ENCODE measurements around the gene PPRC1.

The PPRC1 gene

DNA sequence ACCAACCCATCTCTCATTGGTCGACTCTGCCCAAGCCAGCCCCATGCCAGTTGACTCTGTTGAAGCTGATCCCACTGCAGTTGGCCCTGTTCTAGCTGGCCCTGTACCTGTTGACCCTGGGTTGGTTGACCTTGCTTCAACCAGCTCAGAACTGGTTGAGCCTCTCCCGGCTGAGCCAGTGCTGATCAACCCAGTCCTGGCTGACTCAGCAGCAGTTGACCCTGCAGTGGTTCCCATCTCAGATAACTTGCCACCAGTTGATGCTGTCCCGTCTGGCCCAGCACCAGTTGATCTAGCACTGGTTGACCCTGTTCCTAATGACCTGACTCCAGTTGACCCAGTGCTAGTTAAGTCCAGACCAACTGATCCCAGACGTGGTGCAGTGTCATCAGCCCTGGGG is 7.4 kb downstream of the PPRC1 start:
- H3K9ac ChIP-seq (ENCODE audit: low read length): no peak overlapping the region
- peaks cover 73% of the 10 kb centered on the region for H3K79me2 ChIP-seq (ENCODE audit: insufficient read depth, low read length)
- no peak overlapping the region for H3K4me2 ChIP-seq (ENCODE audit: low read depth, low read length, poor library complexity, severe bottlenecking)
- no peak overlapping the region for H2AFZ ChIP-seq (ENCODE audit: low read depth, low read length, severe bottlenecking)
- TF ChIP-seq, protein P1, sequence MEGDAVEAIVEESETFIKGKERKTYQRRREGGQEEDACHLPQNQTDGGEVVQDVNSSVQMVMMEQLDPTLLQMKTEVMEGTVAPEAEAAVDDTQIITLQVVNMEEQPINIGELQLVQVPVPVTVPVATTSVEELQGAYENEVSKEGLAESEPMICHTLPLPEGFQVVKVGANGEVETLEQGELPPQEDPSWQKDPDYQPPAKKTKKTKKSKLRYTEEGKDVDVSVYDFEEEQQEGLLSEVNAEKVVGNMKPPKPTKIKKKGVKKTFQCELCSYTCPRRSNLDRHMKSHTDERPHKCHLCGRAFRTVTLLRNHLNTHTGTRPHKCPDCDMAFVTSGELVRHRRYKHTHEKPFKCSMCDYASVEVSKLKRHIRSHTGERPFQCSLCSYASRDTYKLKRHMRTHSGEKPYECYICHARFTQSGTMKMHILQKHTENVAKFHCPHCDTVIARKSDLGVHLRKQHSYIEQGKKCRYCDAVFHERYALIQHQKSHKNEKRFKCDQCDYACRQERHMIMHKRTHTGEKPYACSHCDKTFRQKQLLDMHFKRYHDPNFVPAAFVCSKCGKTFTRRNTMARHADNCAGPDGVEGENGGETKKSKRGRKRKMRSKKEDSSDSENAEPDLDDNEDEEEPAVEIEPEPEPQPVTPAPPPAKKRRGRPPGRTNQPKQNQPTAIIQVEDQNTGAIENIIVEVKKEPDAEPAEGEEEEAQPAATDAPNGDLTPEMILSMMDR (IDR thresholded peaks at IDR 0.05; ENCODE audit: insufficient read depth, low read length, poor library complexity, severe bottlenecking): no peak
- TF ChIP-seq EZH2phosphoT487 (conservative IDR thresholded peaks at IDR 0.05; ENCODE audit: low read length): no peak
- no peak overlapping the region for H3K4me3 ChIP-seq (ENCODE audit: insufficient read depth, low read length, poor library complexity, severe bottlenecking)
- peaks cover 9% of the 10 kb centered on the region; the same call in 1 of the 2 replicates for H4K20me1 ChIP-seq (ENCODE audit: low read depth, low read length)
- H3K27ac ChIP-seq (ENCODE audit: low read depth, low read length): no peak overlapping the region
- H3K36me3 ChIP-seq (ENCODE audit: low read length): peaks cover 20% of the 10 kb centered on the region; the same call in 1 of the 2 replicates
- no peaks in the 10 kb centered on the region for H3K9me3 ChIP-seq (ENCODE audit: insufficient read depth, low read length)
- H3F3A ChIP-seq (ENCODE audit: insufficient read depth): no peaks in the 10 kb centered on the region
- H3K9me2 ChIP-seq (replicated peaks; ENCODE audit: insufficient read depth, low read length): no peaks in the 10 kb centered on the region
- H3K27me3 ChIP-seq (ENCODE audit: low read length): no peaks in the 10 kb centered on the region

- Histone ChIP-seq H3K27me3 (ENCODE audit: low read length) (no peaks in the 10 kb centered on the region), H3K36me3 (ENCODE audit: low read length) (peaks cover 20% of the 10 kb centered on the region; the same call in 1 of the 2 replicates), H3K79me2 (ENCODE audit: insufficient read depth, low read length) (peaks cover 65% of the 10 kb centered on the region), H3K4me2 (ENCODE audit: low read depth, low read length, poor library complexity, severe bottlenecking) (no peak overlapping the region), H3K9ac (ENCODE audit: low read length) (no peak overlapping the region), H3K27ac (ENCODE audit: low read depth, low read length) (no peak overlapping the region), H3K9me2 (replicated peaks; ENCODE audit: insufficient read depth, low read length) (no peaks in the 10 kb centered on the region), H4K20me1 (ENCODE audit: low read depth, low read length) (peaks cover 8% of the 10 kb centered on the region; the same call in 1 of the 2 replicates), H3F3A (ENCODE audit: insufficient read depth) (no peaks in the 10 kb centered on the region), H2AFZ (ENCODE audit: low read depth, low read length, severe bottlenecking) (no peak overlapping the region), H3K9me3 (ENCODE audit: insufficient read depth, low read length) (no peaks in the 10 kb centered on the region), H3K4me3 (ENCODE audit: insufficient read depth, low read length, poor library complexity, severe bottlenecking) (no peak overlapping the region)
- no peak for TF ChIP-seq EZH2phosphoT487 (conservative IDR thresholded peaks at IDR 0.05; ENCODE audit: low read length)
- TF ChIP-seq, protein P1 (IDR thresholded peaks at IDR 0.05; ENCODE audit: insufficient read depth, low read length, poor library complexity, severe bottlenecking): no peak
Observed at GRCh38 chr10:102140913-102141540, 8.2 kb downstream of the PPRC1 start.

DNA sequence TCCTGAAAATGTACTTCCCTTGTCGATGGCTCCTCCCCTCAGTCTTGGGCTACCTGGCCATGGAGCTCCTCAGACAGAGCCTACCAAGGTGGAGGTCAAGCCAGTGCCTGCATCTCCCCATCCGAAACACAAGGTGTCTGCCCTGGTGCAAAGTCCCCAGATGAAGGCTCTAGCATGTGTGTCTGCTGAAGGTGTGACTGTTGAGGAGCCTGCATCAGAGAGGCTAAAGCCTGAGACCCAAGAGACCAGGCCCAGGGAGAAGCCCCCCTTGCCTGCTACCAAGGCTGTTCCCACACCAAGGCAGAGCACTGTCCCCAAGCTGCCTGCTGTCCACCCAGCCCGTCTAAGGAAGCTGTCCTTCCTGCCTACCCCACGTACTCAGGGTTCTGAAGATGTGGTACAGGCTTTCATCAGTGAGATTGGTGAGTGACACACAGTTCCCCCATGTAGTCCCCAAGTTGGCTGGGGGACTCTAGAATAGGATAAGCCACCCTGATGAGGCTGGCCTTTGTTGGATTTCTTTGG is 8.8 kb downstream of the PPRC1 start:
- no peaks in the 10 kb centered on the region for H3K27me3 ChIP-seq (ENCODE audit: low read length)
- no peaks in the 10 kb centered on the region for H3K9me3 ChIP-seq (ENCODE audit: insufficient read depth, low read length)
- peaks cover 20% of the 10 kb centered on the region; the same call in 1 of the 2 replicates for H3K36me3 ChIP-seq (ENCODE audit: low read length)
- TF ChIP-seq EZH2phosphoT487 (conservative IDR thresholded peaks at IDR 0.05; ENCODE audit: low read length): no peak
- TF ChIP-seq, protein P1 (IDR thresholded peaks at IDR 0.05; ENCODE audit: insufficient read depth, low read length, poor library complexity, severe bottlenecking): no peak
- no peaks in the 10 kb centered on the region for H3F3A ChIP-seq (ENCODE audit: insufficient read depth)
- H3K79me2 ChIP-seq (ENCODE audit: insufficient read depth, low read length): peaks cover 59% of the 10 kb centered on the region
- H3K4me3 ChIP-seq (ENCODE audit: insufficient read depth, low read length, poor library complexity, severe bottlenecking): no peak overlapping the region
- H3K4me2 ChIP-seq (ENCODE audit: low read depth, low read length, poor library complexity, severe bottlenecking): no peak overlapping the region
- H3K9me2 ChIP-seq (replicated peaks; ENCODE audit: insufficient read depth, low read length): no peaks in the 10 kb centered on the region
- no peak overlapping the region for H3K9ac ChIP-seq (ENCODE audit: low read length)
- no peak overlapping the region for H2AFZ ChIP-seq (ENCODE audit: low read depth, low read length, severe bottlenecking)
- H4K20me1 ChIP-seq (ENCODE audit: low read depth, low read length): peaks cover 5% of the 10 kb centered on the region; the same call in 1 of the 2 replicates
- H3K27ac ChIP-seq (ENCODE audit: low read depth, low read length): no peak overlapping the region
